IMR-90 (cell line): ENCODE results near the gene DAB1. TPM values are rescaled to one million over a fixed set of nuclear protein-coding genes. Genes with fewer than 3 reads are reported as not detected.

ENCODE experiments used
- ATAC-seq: fragments of 200-7000 bp; cut with Tn5 transposase; 2 replicates; pipeline ENCODE4 v1.9.1; 2020; ENCODE audit warnings: low read depth, mild to moderate bottlenecking, moderate library complexity
- BruUV-seq: library from RNA; stranded (reverse); fragments of 400-500 nt; replicated peaks from 2 replicates; lab custom pipeline; 2021; lab: Mats Ljungman, UMichigan
- CTCF ChIA-PET: fragments of 300-600 bp; formaldehyde crosslinking; extraction: SDS; loops from one replicate; lab custom pipeline; 2021; ENCODE audit warnings: antibody characterized with exemption; lab: Yijun Ruan, JAX
- POLR2A ChIA-PET: fragments of 300-600 bp; sonication (Branson Sonifier 250); formaldehyde crosslinking; loops from one replicate; lab custom pipeline; 2022; ENCODE audit warnings: antibody characterized with exemption; ENCODE audit not compliant: unreplicated experiment; lab: Charles Lee
- DNase-seq: peaks from one replicate; pipeline ENCODE4 v3.0.0; 2013
- H2AFZ ChIP-seq: replicated peaks from 2 replicates; pipeline ENCODE3; 2013; ENCODE audit warnings: low read length, mild to moderate bottlenecking; ENCODE audit not compliant: poor library complexity
- H2AK5ac ChIP-seq: 2 replicates; pipeline ENCODE4 v1.6.1; 2013; ENCODE audit warnings: low read depth, low read length, inconsistent platforms
- H2AK9ac ChIP-seq: replicated peaks from 2 replicates; pipeline ENCODE3; 2013; ENCODE audit warnings: mild to moderate bottlenecking, low read depth, low read length, moderate library complexity; ENCODE audit not compliant: poor library complexity
- H2BK120ac ChIP-seq: 2 replicates; pipeline ENCODE4 v1.6.1; 2013; ENCODE audit warnings: low read depth, low read length, inconsistent platforms
- H2BK15ac ChIP-seq: 3 replicates; pipeline ENCODE4 v1.6.1; 2013; ENCODE audit warnings: low read depth, low read length, inconsistent platforms
- H2BK20ac ChIP-seq: 2 replicates; pipeline ENCODE4 v1.6.1; 2013; ENCODE audit warnings: low read depth, mild to moderate bottlenecking, inconsistent platforms, low read length, moderate library complexity
- H2BK5ac ChIP-seq: 2 replicates; pipeline ENCODE4 v1.6.1; 2013; ENCODE audit warnings: mild to moderate bottlenecking, low read depth, low read length, inconsistent platforms; ENCODE audit not compliant: poor library complexity, severe bottlenecking
- H3K14ac ChIP-seq: replicated peaks from 2 replicates; pipeline ENCODE4 v1.6.1; 2013; ENCODE audit warnings: low read depth, low read length, inconsistent platforms
- H3K18ac ChIP-seq: 2 replicates; pipeline ENCODE4 v1.6.1; 2013; ENCODE audit warnings: low read depth, low read length, control low read depth
- H3K23ac ChIP-seq: 2 replicates; pipeline ENCODE4 v1.6.1; 2013; ENCODE audit warnings: low read depth, low read length, inconsistent platforms
- H3K27ac ChIP-seq: 2 replicates; pipeline ENCODE4 v1.5.1; 2013; ENCODE audit warnings: mild to moderate bottlenecking, control low read depth, low read length; ENCODE audit not compliant: insufficient read depth
- H3K27me3 ChIP-seq: 2 replicates; pipeline ENCODE4 v1.6.1; 2013; ENCODE audit warnings: low read length; ENCODE audit not compliant: control insufficient read depth, insufficient read depth
- H3K36me3 ChIP-seq: 2 replicates; pipeline ENCODE4 v1.6.1; 2013; ENCODE audit warnings: low read length, mixed read lengths; ENCODE audit not compliant: control insufficient read depth, insufficient read depth
- H3K4ac ChIP-seq: 2 replicates; pipeline ENCODE4 v1.6.1; 2013; ENCODE audit warnings: low read depth, low read length, inconsistent platforms
- H3K4me1 ChIP-seq: 2 replicates; pipeline ENCODE4 v1.6.1; 2013; ENCODE audit warnings: low read length, mixed read lengths; ENCODE audit not compliant: control insufficient read depth, insufficient read depth
- H3K4me2 ChIP-seq: 2 replicates; pipeline ENCODE4 v1.6.1; 2013; ENCODE audit warnings: low read depth, mild to moderate bottlenecking, control low read depth, low read length, moderate library complexity
- H3K4me3 ChIP-seq: 2 replicates; pipeline ENCODE4 v1.5.1; 2013; ENCODE audit warnings: low read depth, mild to moderate bottlenecking, control low read depth, low read length, moderate library complexity; ENCODE audit not compliant: insufficient read depth
- H3K56ac ChIP-seq: 2 replicates; pipeline ENCODE4 v1.6.1; 2013; ENCODE audit warnings: low read length, inconsistent platforms; ENCODE audit not compliant: insufficient read depth; ENCODE audit errors: extremely low read depth
- H3K79me1 ChIP-seq, 2 experiments: 2 replicates each; pipeline ENCODE4 v1.6.1; 2013; ENCODE audit warnings: low read length in 2 of 2, inconsistent platforms in 1 of 2, low read depth in 1 of 2
- H3K9ac ChIP-seq: 2 replicates; pipeline ENCODE4 v1.6.1; 2013; ENCODE audit warnings: low read depth, low read length, control low read depth
- H3K9me1 ChIP-seq: 2 replicates; pipeline ENCODE4 v1.6.1; 2013; ENCODE audit warnings: low read length, inconsistent platforms; ENCODE audit not compliant: insufficient read depth
- H3K9me3 ChIP-seq: 2 replicates; pipeline ENCODE4 v1.6.1; 2013; ENCODE audit warnings: low read length; ENCODE audit not compliant: control insufficient read depth, insufficient read depth
- H4K20me1 ChIP-seq: 2 replicates; pipeline ENCODE4 v1.6.1; 2013; ENCODE audit warnings: low read length, inconsistent platforms; ENCODE audit not compliant: insufficient read depth
- H4K5ac ChIP-seq: 2 replicates; pipeline ENCODE4 v1.6.1; 2013; ENCODE audit warnings: mild to moderate bottlenecking, low read depth, low read length, control low read depth
- H4K8ac ChIP-seq, 2 experiments: 2 replicates each; pipeline ENCODE4 v1.6.1; 2013; ENCODE audit warnings: low read depth in 2 of 2, low read length in 2 of 2, control low read depth in 1 of 2, inconsistent platforms in 1 of 2
- H4K91ac ChIP-seq: 2 replicates; pipeline ENCODE4 v1.6.1; 2013; ENCODE audit warnings: low read depth, low read length, inconsistent platforms; ENCODE audit not compliant: insufficient read depth
- BHLHE40 ChIP-seq: fragments of 150-350 bp; IDR thresholded peaks from 2 replicates; pipeline ENCODE4 v1.6.1; 2016; ENCODE audit warnings: mild to moderate bottlenecking, low read depth, low read length
- CEBPB ChIP-seq: IDR thresholded peaks from 2 replicates; pipeline ENCODE4 v1.6.1; 2012; ENCODE audit warnings: low read depth, low read length, improper control_type of control experiment
- CHD1 ChIP-seq: IDR thresholded peaks from 2 replicates; pipeline ENCODE4 v1.6.1; 2012; ENCODE audit warnings: low read depth, low read length, improper control_type of control experiment
- MAZ ChIP-seq: IDR thresholded peaks from 2 replicates; pipeline ENCODE4 v1.6.1; 2012; ENCODE audit warnings: low read depth, mild to moderate bottlenecking, low read length, improper control_type of control experiment, moderate library complexity, borderline replicate concordance
- MXI1 ChIP-seq: IDR thresholded peaks from 2 replicates; pipeline ENCODE4 v1.6.1; 2012; ENCODE audit warnings: low read depth, mild to moderate bottlenecking, low read length, moderate library complexity, borderline replicate concordance
- RCOR1 ChIP-seq: IDR thresholded peaks from 2 replicates; pipeline ENCODE4 v1.6.1; 2012; ENCODE audit warnings: mild to moderate bottlenecking, low read length, improper control_type of control experiment; ENCODE audit not compliant: insufficient replicate concordance
- RFX5 ChIP-seq: IDR thresholded peaks from 2 replicates; pipeline ENCODE4 v1.8.0; 2012; ENCODE audit warnings: low read depth, mild to moderate bottlenecking, low read length, moderate library complexity
- SMC3 ChIP-seq: fragments of 150-350 bp; IDR thresholded peaks from 2 replicates; pipeline ENCODE4 v1.6.1; 2016; ENCODE audit warnings: low read depth, mild to moderate bottlenecking, antibody characterized with exemption, low read length, moderate library complexity
- WGBS, 2 experiments: methylation state at CpG; one replicate each; pipeline versions ENCODE4 v1.1.5 to v1.1.7; 2013; ENCODE audit warnings: missing lambda C conversion rate in 2 of 2; ENCODE audit not compliant: insufficient read length in 1 of 2; ENCODE audit errors: extremely low coverage in 2 of 2; 5-methylcytosine and 5-hydroxymethylcytosine counted together
- dilution Hi-C: fragments of 300-500 bp; cut with HindIII; formaldehyde crosslinking; loops from one replicate; pipeline ENCODE4 v1.14.3; 2018; ENCODE audit warnings: low sequenced_read_pairs; ENCODE audit not compliant: unreplicated experiment
- in situ Hi-C: fragments of 300-500 bp; cut with MboI; formaldehyde crosslinking; loops from 3 replicates; pipeline ENCODE4 v1.14.3; 2019; ENCODE audit warnings: low sequenced_read_pairs, inconsistent platforms, mixed read lengths
- intact Hi-C: fragments of 100-400 bp; cut with micrococcal nuclease; formaldehyde crosslinking; loops from 2 replicates; pipeline ENCODE4 v1.10.0; 2022
- polyA plus RNA-seq, 3 experiments: library from polyadenylated mRNA; depleted of rRNA; stranded (reverse); fragments of >200 nt; gene quantifications; 2 replicates each; pipeline ENCODE4 v1.2.3, GENCODE V29; 2012; ENCODE audit warnings: low replicate concordance in 1 of 3
- total RNA-seq: library from RNA; depleted of rRNA; stranded (reverse); fragments of >200 nt; gene quantifications from 2 replicates; pipeline ENCODE4 v1.2.3, GENCODE V29; 2012

Gene DAB1
- total and polyA plus RNA-seq, 2 of the 4 experiments (the other 2 are of a cell fraction), result 0.18 to 0.41 TPM

DNA sequence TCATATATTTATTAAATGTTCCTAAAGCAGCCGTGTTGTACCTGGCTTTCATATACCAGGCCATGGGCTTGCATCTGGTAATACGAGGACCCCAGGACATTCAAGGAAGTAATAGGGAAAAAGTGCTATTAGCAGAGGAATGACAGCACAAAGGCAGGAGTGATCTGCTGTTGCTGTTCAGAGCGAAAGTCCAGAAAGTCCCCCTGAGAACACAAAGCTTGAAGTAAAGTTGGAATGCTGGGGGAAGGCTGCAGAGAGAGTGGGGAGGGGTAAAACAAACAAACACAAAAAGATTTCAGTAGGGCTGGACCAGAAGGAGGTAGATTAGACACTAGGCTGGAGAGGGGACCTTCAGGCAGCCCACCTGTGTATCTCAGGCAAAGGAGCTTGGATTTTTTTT lies 363.4 kb downstream of the DAB1 start:
- no peak overlapping the region for H4K5ac ChIP-seq
- no peak overlapping the region for H3K14ac ChIP-seq
- H3K4me1 ChIP-seq, result peaks cover 5% of the 10 kb centered on the region; the same call in 1 of the 2 replicates
- POLR2A ChIA-PET, result no interaction called here
- no peaks in the 10 kb centered on the region for H3K9me3 ChIP-seq
- no peak overlapping the region for H4K8ac ChIP-seq
- H3K4me3 ChIP-seq, result no peak overlapping the region
- no peaks in the 10 kb centered on the region for H4K20me1 ChIP-seq
- no peak for ATAC-seq
- H2BK20ac ChIP-seq, result no peak overlapping the region
- H3K4me2 ChIP-seq, result no peak overlapping the region
- intact Hi-C loops, result no loop called here
- CTCF ChIA-PET, result no interaction called here
- no peak for DNase-seq
- H3K4ac ChIP-seq, result no peak overlapping the region
- no peak overlapping the region for H3K56ac ChIP-seq
- dilution Hi-C loops, result no loop called here
- no peak overlapping the region for H2AK9ac ChIP-seq
- no peak overlapping the region for H2AFZ ChIP-seq
- no peak overlapping the region for H3K23ac ChIP-seq
- WGBS, 2 experiments, result no CpG with 5 or more reads among the region's 3 CpGs
- H2BK15ac ChIP-seq, result no peak overlapping the region
- H3K9me1 ChIP-seq, result no peaks in the 10 kb centered on the region
- no peaks in the 10 kb centered on the region for H3K27me3 ChIP-seq
- H4K91ac ChIP-seq, result no peak overlapping the region
- no peaks in the 10 kb centered on the region for H3K79me1 ChIP-seq
- no peaks in the 10 kb centered on the region for H3K36me3 ChIP-seq
- H2BK5ac ChIP-seq, result no peak overlapping the region
- no peak overlapping the region for H3K18ac ChIP-seq
- no peak for TF ChIP-seq MXI1
- TF ChIP-seq BHLHE40, result no peak
- no peak for TF ChIP-seq MAZ
- no peak for TF ChIP-seq RFX5
- TF ChIP-seq SMC3, result no peak
- no peak for TF ChIP-seq RCOR1
- TF ChIP-seq CEBPB, result no peak
- no peak for TF ChIP-seq CHD1
- no peak overlapping the region for H2BK120ac ChIP-seq
- no peak overlapping the region for H3K9ac ChIP-seq
- in situ Hi-C loops, result no loop called here
- no peak overlapping the region for H2AK5ac ChIP-seq
- BruUV-seq, result no TSS peak
- no peak overlapping the region for H3K27ac ChIP-seq
